ENCODE results near the gene AR. TPM values are rescaled to one million over a fixed set of nuclear protein-coding genes. Genes with fewer than 3 reads are reported as not detected.

AR gene
- total and polyA plus RNA-seq, 2 donors (not counting 3 experiments of a cell fraction or from before 2014, with no cell fraction given) = 9.3 to 16.0 TPM

GRCh38 chrX:67582436-67582835 lies 38.6 kb downstream of the AR start:
- Histone ChIP-seq H3K4me1 (ENCODE audit: control insufficient read depth, extremely low read depth, insufficient read depth, low read length) (no peaks in the 10 kb centered on the region), H2AFZ (ENCODE audit: low read depth, low read length) (no peak overlapping the region), H3K4me2 (ENCODE audit: insufficient read depth, low read length) (no peak overlapping the region), H4K20me1 (replicated peaks; ENCODE audit: control insufficient read depth, extremely low read depth, insufficient read depth, low read length) (no peaks in the 10 kb centered on the region), H3K9me1 (replicated peaks; ENCODE audit: control insufficient read depth, extremely low read depth, insufficient read depth, low read length) (no peaks in the 10 kb centered on the region), H3K36me3 (ENCODE audit: control insufficient read depth in 2 of 2, extremely low read depth in 1 of 2, insufficient read depth in 2 of 2, low read length in 2 of 2) (no peaks in the 10 kb centered on the region), H3K27ac (ENCODE audit: insufficient read depth, low read depth, low read length) (no peak overlapping the region), H3K27me3 (ENCODE audit: control insufficient read depth in 2 of 2, insufficient read depth in 2 of 2, low read length in 2 of 2) (no peaks in the 10 kb centered on the region), H3K79me2 (ENCODE audit: control insufficient read depth, insufficient read depth, low read length) (no peaks in the 10 kb centered on the region), H3K4me3 (replicated peaks in 1 of 3; ENCODE audit: insufficient read depth in 1 of 3, low read depth in 1 of 3, low read length in 3 of 3) (no peak overlapping the region), H3K9me3 (replicated peaks; ENCODE audit: control insufficient read depth, insufficient read depth, low read length) (no peaks in the 10 kb centered on the region), H3K9ac (replicated peaks; ENCODE audit: extremely low read depth, insufficient read depth, low read length) (no peak overlapping the region)
- dilution Hi-C loops (cut with MboI; ENCODE audit: extremely low pct_ligation_motif_present, low sequenced_read_pairs) = no loop called here
- TF ChIP-seq EZH2 (IDR thresholded peaks at IDR 0.05; ENCODE audit: borderline replicate concordance, low read depth, low read length, severe bottlenecking) = no peak
- TF ChIP-seq JUN (IDR thresholded peaks at IDR 0.05; ENCODE audit: borderline replicate concordance, insufficient read depth, insufficient read length, low read depth) = no peak
- TF ChIP-seq, protein P1, sequence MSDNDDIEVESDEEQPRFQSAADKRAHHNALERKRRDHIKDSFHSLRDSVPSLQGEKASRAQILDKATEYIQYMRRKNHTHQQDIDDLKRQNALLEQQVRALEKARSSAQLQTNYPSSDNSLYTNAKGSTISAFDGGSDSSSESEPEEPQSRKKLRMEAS (IDR thresholded peaks at IDR 0.05; ENCODE audit: insufficient read depth, insufficient read length) = no peak
- TF ChIP-seq GATA2 (IDR thresholded peaks at IDR 0.05; ENCODE audit: insufficient read depth, insufficient read length, low read depth, low read length) = no peak
- no peak for TF ChIP-seq POLR2A (IDR thresholded peaks at IDR 0.05; ENCODE audit: low read depth, low read length)
- no peak for TF ChIP-seq POLR2AphosphoS5 (IDR thresholded peaks at IDR 0.05; ENCODE audit: insufficient read depth, low read depth, low read length)
- TF ChIP-seq MYC (IDR thresholded peaks at IDR 0.05; ENCODE audit: low read depth, low read length) = no peak
- no peak for TF ChIP-seq CTCF (IDR thresholded peaks at IDR 0.05; ENCODE audit: extremely low read depth in 1 of 2, insufficient read depth in 1 of 2, low read depth in 1 of 2, low read length in 2 of 2)
- no peak for TF ChIP-seq FOS (IDR thresholded peaks at IDR 0.05; ENCODE audit: borderline replicate concordance, insufficient read depth, low read length)
- POLR2A ChIA-PET = no interaction called here
- DNase-seq (ENCODE audit: low read depth, low spot score) (no peak), FAIRE-seq (peak; percentile 67)
- intact Hi-C loops (cut with micrococcal nuclease) = no loop called here
- no TSS peak for BruUV-seq (replicated peaks)
- CTCF ChIA-PET = no interaction called here
